Adrenal gland (tissue), 12 donors: ENCODE results near the gene MYLK. TPM values are rescaled to one million over a fixed set of nuclear protein-coding genes. Genes with fewer than 3 reads are reported as not detected.

Experiments
- DNase-seq, 7 donors: peaks; one replicate each; pipeline ENCODE4 v3.0.0-alpha.2; 2019 to 2020
- H3K27ac ChIP-seq, 5 donors: fragments of 200-600 bp; sonication (generic) in 4 of 5; 1 replicate in 3 of 5; 2 replicates in 2 of 5; pipeline versions ENCODE4 v1.5.1 to v1.8.0; 2016 to 2020; ENCODE audit warnings: mild to moderate bottlenecking in 1 of 5
- H3K27me3 ChIP-seq: fragments of 200-600 bp; 2 replicates; pipeline ENCODE4 v1.8.0; 2021
- H3K36me3 ChIP-seq, 2 donors: fragments of 200-600 bp; replicated peaks in 1 of 2; 1 replicate in 1 of 2; 2 replicates in 1 of 2; pipeline versions ENCODE4 v1.5.1 to v1.8.0; 2018 to 2022
- H3K4me1 ChIP-seq, 2 donors: fragments of 200-600 bp; replicated peaks in 1 of 2; 1 replicate in 1 of 2; 2 replicates in 1 of 2; pipeline versions ENCODE4 v1.5.1 to v1.8.0; 2018 to 2021
- H3K4me3 ChIP-seq, 4 donors: fragments of 200-600 bp; sonication (generic) in 3 of 4; one replicate each; pipeline ENCODE4 v1.5.1; 2016 to 2018
- H3K9me3 ChIP-seq, 3 donors: fragments of 200-600 bp; sonication (generic) in 1 of 3; replicated peaks in 1 of 3; 1 replicate in 2 of 3; 2 replicates in 1 of 3; pipeline versions ENCODE4 v1.5.1 to v1.8.0; 2016 to 2021
- POLR2A ChIP-seq, 2 donors: fragments of 450-650 bp; IDR thresholded peaks; one replicate each; pipeline ENCODE4 v1.6.1; 2017; ENCODE audit warnings: antibody characterized with exemption in 2 of 2, mild to moderate bottlenecking in 2 of 2, moderate library complexity in 1 of 2
- WGBS, 4 donors: extraction: QIAGEN DNeasy Blood & Tissue Kit in 2 of 4; methylation state at CpG; one replicate each; pipeline versions ENCODE4 v1.1.5 to v1.1.7; 2013 to 2017; 5-methylcytosine and 5-hydroxymethylcytosine counted together
- intact Hi-C, 2 donors: fragments of 100-400 bp; cut with DNase I; formaldehyde crosslinking; loops; one replicate each; pipeline versions ENCODE4 v1.14.1 to v1.15.0; 2022 to 2023
- polyA plus RNA-seq, 3 donors: library from polyadenylated mRNA; stranded (reverse); fragments of 200-250 nt in 2 of 3; fragments of 350-450 nt in 1 of 3; fragmentation: Illumina TruSeq in 1 of 3; extraction: RNeasy Lipid Tissue Mini Kit (QIAGEN cat#74804) in 1 of 3; gene quantifications; one replicate each; pipeline ENCODE4 v1.2.3, GENCODE V29; 2013 to 2014
- small RNA-seq, 2 donors: library from RNA; depleted of rRNA; stranded (forward); fragments of <200 nt; gene quantifications; one replicate each; pipeline ENCODE3, GENCODE V24; 2016
- total RNA-seq, 9 donors: library from RNA; depleted of rRNA in 4 of 9; stranded (reverse); fragments of >200 nt in 4 of 9; fragments of 120-200 nt in 1 of 9; fragmentation: NEBNext Ultra II Directional in 1 of 9; extraction: Animal tissue kit (Norgen Biotek cat#: 25700) in 1 of 9; gene quantifications; one replicate each; pipeline versions ENCODE4 v1.1.0 to v1.2.4, GENCODE V29; 2013 to 2023
- TF ChIP-seq, protein P1 (sequence below), 6 experiments: fragments of 450-650 bp in 4 of 6; fragments of 200-600 bp in 2 of 6; sonication (generic) in 1 of 6; IDR thresholded peaks; 1 replicate in 5 of 6; 2 replicates in 1 of 6; pipeline versions ENCODE4 v1.5.1 to v1.8.0; 2016 to 2021; ENCODE audit warnings: antibody characterized with exemption in 6 of 6, mild to moderate bottlenecking in 2 of 6, moderate library complexity in 1 of 6
- donor health status: healthy with polysubstance abuse.
- donor health status: Bipolar disorder and iron deficiency.
- donor health status: DM: yes; HTN: yes; CAD: no.
- donor health status: DM: no; HTN: no; CAD: no.
- donor health status: DM: no; HTN: no; CAD: no.
- donor health status: DM: yes; HTN: yes; CAD: no.

Gene MYLK
- total and polyA plus RNA-seq, 12 donors, result 13.3 to 124 (median 53.8) TPM

- intact Hi-C loops, result no loop called here
- Histone ChIP-seq H3K4me3 (no peak overlapping the region), H3K9me3 (no peaks in the 10 kb centered on the region), H3K36me3 (no peaks in the 10 kb centered on the region), H3K4me1 (peaks cover 0 to 5% of the 10 kb centered on the region in 2 donors), H3K27ac (no peak overlapping the region), H3K27me3 (no peaks in the 10 kb centered on the region)
- WGBS, 4 donors, result 83 to 97% (median 94%) methylated on average over 6 of the region's 6 CpGs
- TF ChIP-seq POLR2A (IDR thresholded peaks at IDR 0.05), result no peak
- TF ChIP-seq, protein P1, sequence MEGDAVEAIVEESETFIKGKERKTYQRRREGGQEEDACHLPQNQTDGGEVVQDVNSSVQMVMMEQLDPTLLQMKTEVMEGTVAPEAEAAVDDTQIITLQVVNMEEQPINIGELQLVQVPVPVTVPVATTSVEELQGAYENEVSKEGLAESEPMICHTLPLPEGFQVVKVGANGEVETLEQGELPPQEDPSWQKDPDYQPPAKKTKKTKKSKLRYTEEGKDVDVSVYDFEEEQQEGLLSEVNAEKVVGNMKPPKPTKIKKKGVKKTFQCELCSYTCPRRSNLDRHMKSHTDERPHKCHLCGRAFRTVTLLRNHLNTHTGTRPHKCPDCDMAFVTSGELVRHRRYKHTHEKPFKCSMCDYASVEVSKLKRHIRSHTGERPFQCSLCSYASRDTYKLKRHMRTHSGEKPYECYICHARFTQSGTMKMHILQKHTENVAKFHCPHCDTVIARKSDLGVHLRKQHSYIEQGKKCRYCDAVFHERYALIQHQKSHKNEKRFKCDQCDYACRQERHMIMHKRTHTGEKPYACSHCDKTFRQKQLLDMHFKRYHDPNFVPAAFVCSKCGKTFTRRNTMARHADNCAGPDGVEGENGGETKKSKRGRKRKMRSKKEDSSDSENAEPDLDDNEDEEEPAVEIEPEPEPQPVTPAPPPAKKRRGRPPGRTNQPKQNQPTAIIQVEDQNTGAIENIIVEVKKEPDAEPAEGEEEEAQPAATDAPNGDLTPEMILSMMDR (IDR thresholded peaks at IDR 0.05), result no peak
- DNase-seq, result no peak
Measured at GRCh38 chr3:123564056-123564455, 320.1 kb downstream of the MYLK start.

DNA sequence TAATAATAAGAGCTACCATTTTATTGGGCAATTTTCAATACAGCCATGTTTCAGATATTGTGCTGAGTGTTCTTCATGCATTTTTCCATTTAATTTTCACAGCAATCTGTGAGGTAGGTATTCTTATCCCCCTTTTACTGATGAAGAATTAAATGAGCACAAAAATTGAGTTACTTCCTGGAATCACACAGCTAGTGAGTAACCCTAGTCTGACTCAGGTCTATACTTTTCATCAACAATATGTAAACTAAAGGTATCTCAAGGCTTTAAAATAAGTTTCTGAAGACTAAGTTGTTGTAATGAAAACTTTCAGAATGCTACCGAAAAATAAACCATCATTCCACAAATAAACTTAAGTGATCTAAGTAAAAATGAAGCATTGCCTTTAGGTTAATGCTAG is 321.6 kb downstream of the MYLK start:
- Histone ChIP-seq H3K27ac (no peak overlapping the region), H3K27me3 (no peaks in the 10 kb centered on the region), H3K9me3 (no peaks in the 10 kb centered on the region), H3K4me3 (no peak overlapping the region), H3K36me3 (no peaks in the 10 kb centered on the region), H3K4me1 (peaks cover 0 to 6% of the 10 kb centered on the region in 2 donors)
- intact Hi-C loops, result no loop called here
- 87 to 98% (median 95%) methylated on average over 1 of the region's 1 CpG for WGBS, 4 donors
- no peak for DNase-seq
- no peak for TF ChIP-seq POLR2A (IDR thresholded peaks at IDR 0.05)
- TF ChIP-seq, protein P1 (IDR thresholded peaks at IDR 0.05), result no peak

- peaks cover 0 to 6% of the 10 kb centered on the region in 2 donors for H3K4me1 ChIP-seq
- intact Hi-C loops, result no loop called here
Measured at GRCh38 chr3:123561188-123561587, 322.9 kb downstream of the MYLK start.

More at GRCh38 chr3:123561188-123561587, 322.9 kb downstream of the MYLK start:
- Histone ChIP-seq H3K4me3 (no peak overlapping the region), H3K27ac (no peak overlapping the region), H3K9me3 (no peaks in the 10 kb centered on the region), H3K36me3 (no peaks in the 10 kb centered on the region), H3K27me3 (no peaks in the 10 kb centered on the region)
- WGBS, 4 donors, result 69 to 98% (median 96%) methylated on average over 2 of the region's 2 CpGs
- TF ChIP-seq, protein P1 (IDR thresholded peaks at IDR 0.05), result no peak
- TF ChIP-seq POLR2A (IDR thresholded peaks at IDR 0.05), result no peak
- DNase-seq, result no peak

Small RNA genes within 50 kb of the gene (small RNA-seq; reads per million reads assigned to genes)
- gene RF00392, result 0 reads per million in 2 donors

Other genes starting within 250 kb of the MYLK start
- 10 to 100 TPM in 7 of 9 donors, 1 to 10 TPM in 2; 6.6 to 71.2 (median 16.8) TPM for gene CCDC14, start 76.9 kb upstream of the MYLK start, total RNA-seq
- gene CCDC14, start 76.9 kb upstream of the MYLK start, polyA plus RNA-seq, result 10 to 100 TPM; 13.1 to 39.3 (median 32.6) TPM
- not detected for gene ROPN1, start 107.8 kb upstream of the MYLK start, total RNA-seq
- gene ROPN1, start 107.8 kb upstream of the MYLK start, polyA plus RNA-seq, result not detected
- gene KALRN, start 149.0 kb upstream of the MYLK start, total RNA-seq, result 10 to 100 TPM; 26.6 to 96.3 (median 53.0) TPM
- 10 to 100 TPM; 12.7 to 44.2 (median 15.3) TPM for gene KALRN, start 149.0 kb upstream of the MYLK start, polyA plus RNA-seq